ENCODE measurements around the gene ERICH3.

ERICH3 gene

GRCh38 chr1:74587888-74588287 is 85.7 kb downstream of the ERICH3 start:
- no peak for DNase-seq (ENCODE audit: low read depth)

- no peak for DNase-seq (ENCODE audit: low read depth)
These were observed 87.2 kb downstream of the ERICH3 start for GRCh38 chr1:74586253-74586897.

GRCh38 chr1:74584185-74584584 is 89.4 kb downstream of the ERICH3 start:
- DNase-seq (ENCODE audit: low read depth) = no peak

- DNase-seq (ENCODE audit: low read depth) = no peak
These were observed 90.2 kb downstream of the ERICH3 start for GRCh38 chr1:74583397-74583796.

GRCh38 chr1:74579425-74579824 is 94.2 kb downstream of the ERICH3 start:
- no peak for DNase-seq (ENCODE audit: low read depth)

- no peak for DNase-seq (ENCODE audit: low read depth)
These were observed 95.5 kb downstream of the ERICH3 start for GRCh38 chr1:74578101-74578500.

- DNase-seq (ENCODE audit: low read depth) = no peak
These were observed 101.7 kb downstream of the ERICH3 start for GRCh38 chr1:74571891-74572290.

- no peak for DNase-seq (ENCODE audit: low read depth)
These were observed 102.1 kb downstream of the ERICH3 start for GRCh38 chr1:74571493-74571800.

- DNase-seq (ENCODE audit: low read depth) = no peak
These were observed 102.6 kb downstream of the ERICH3 start for GRCh38 chr1:74570797-74571492.

GRCh38 chr1:74549932-74550331 is 123.7 kb downstream of the ERICH3 start:
- DNase-seq (ENCODE audit: low read depth) = no peak

GRCh38 chr1:74548961-74549750 is 124.4 kb downstream of the ERICH3 start:
- DNase-seq (ENCODE audit: low read depth) = no peak

GRCh38 chr1:74545821-74546220 is 127.8 kb downstream of the ERICH3 start:
- DNase-seq (ENCODE audit: low read depth) = no peak

- peak; percentile 47 for DNase-seq (ENCODE audit: low read depth)
These were observed 139.4 kb downstream of the ERICH3 start for GRCh38 chr1:74534241-74534640.

- no peak for DNase-seq (ENCODE audit: low read depth)
These were observed 141.8 kb downstream of the ERICH3 start for GRCh38 chr1:74531796-74532195.

- DNase-seq (ENCODE audit: low read depth) = no peak
These were observed 142.7 kb downstream of the ERICH3 start for GRCh38 chr1:74530892-74531291.

GRCh38 chr1:74528123-74528522 is 145.5 kb downstream of the ERICH3 start:
- no peak for DNase-seq (ENCODE audit: low read depth)

GRCh38 chr1:74526708-74527107 is 146.9 kb downstream of the ERICH3 start:
- DNase-seq (ENCODE audit: low read depth) = no peak

GRCh38 chr1:74523873-74524480 is 149.6 kb downstream of the ERICH3 start:
- DNase-seq (ENCODE audit: low read depth) = no peak

- no peak for DNase-seq (ENCODE audit: low read depth)
These were observed 151.4 kb downstream of the ERICH3 start for GRCh38 chr1:74522148-74522547.

Measured in stromal cell of bone marrow (primary cell).